ENCODE data around the gene ZNF337.

GRCh38 chr20:25675161-25675560 is 21.5 kb downstream of the ZNF337 start:
- no peak for TF ChIP-seq REST (IDR thresholded peaks at IDR 0.05; ENCODE audit: insufficient read depth in 1 of 2, low read depth in 2 of 2, low read length in 2 of 2)
- no peak for TF ChIP-seq TAF1 (IDR thresholded peaks at IDR 0.05; ENCODE audit: borderline replicate concordance, insufficient read depth, low read length)
- no peak for TF ChIP-seq POLR2AphosphoS5 (IDR thresholded peaks at IDR 0.05; ENCODE audit: low read depth, low read length)
- TF ChIP-seq SIN3A (IDR thresholded peaks at IDR 0.05; ENCODE audit: borderline replicate concordance, insufficient read depth, low read length) = no peak
